ENCODE results near the gene TENM3. TPM values are rescaled to one million over a fixed set of nuclear protein-coding genes. Genes with fewer than 3 reads are reported as not detected.

Gene TENM3
- total and polyA plus RNA-seq, 10 of the 15 experiments (the other 5 are each of a cell fraction or from before 2014, with no cell fraction given) = 0.01 to 1.7 (median 0.08) TPM; not detected in 2

DNA sequence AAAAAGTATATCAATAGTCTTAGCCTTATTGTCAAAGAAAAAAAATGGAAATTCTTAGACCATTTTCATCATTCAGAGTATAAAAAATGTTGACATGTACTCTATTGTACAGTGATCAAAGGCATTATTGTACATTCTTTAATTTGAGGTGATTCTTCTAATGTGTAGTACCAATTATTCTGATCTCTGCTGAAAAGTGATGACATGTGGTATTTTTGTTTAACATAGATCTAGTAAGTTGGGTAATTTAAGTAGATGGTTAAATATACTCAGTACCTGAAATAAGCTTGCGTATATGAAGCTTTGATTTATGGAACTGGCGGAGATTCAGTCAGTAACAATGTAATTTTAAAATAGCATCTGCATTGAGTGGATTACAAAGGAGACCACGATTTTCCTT is 5.1 kb downstream of the TENM3 start:
- Histone ChIP-seq H4K20me1 (ENCODE audit: control insufficient read depth, insufficient read depth) (no peaks in the 10 kb centered on the region), H2AFZ (ENCODE audit: control insufficient read depth, low read depth, low read length) (no peak overlapping the region), H3K27ac (ENCODE audit: control insufficient read depth, insufficient read depth) (no peak overlapping the region), H3K36me3 (ENCODE audit: control insufficient read depth in 2 of 2, insufficient read depth in 2 of 2, low read length in 1 of 2) (no peaks in the 10 kb centered on the region), H3K9ac (ENCODE audit: control insufficient read depth, insufficient read depth, low read length) (no peak overlapping the region), H3K4me2 (ENCODE audit: control insufficient read depth, insufficient read depth) (no peak overlapping the region), H3K27me3 (replicated peaks in 1 of 2; ENCODE audit: control insufficient read depth in 2 of 2, insufficient read depth in 2 of 2, low read length in 1 of 2) (no peaks in the 10 kb centered on the region), H3K4me1 (ENCODE audit: control insufficient read depth, insufficient read depth, low read length) (no peaks in the 10 kb centered on the region), H3K9me3 (replicated peaks; ENCODE audit: control insufficient read depth, insufficient read depth, low read length) (no peaks in the 10 kb centered on the region), H3K4me3 (no peak overlapping the region), H3K79me2 (ENCODE audit: control insufficient read depth, insufficient read depth, low read length) (no peaks in the 10 kb centered on the region)
- POLR2A ChIA-PET = no interaction called here
- RAD21 ChIA-PET (ENCODE audit: unreplicated experiment) = no interaction called here
- CTCF ChIA-PET = no interaction called here
- FAIRE-seq = no peak
- TF ChIP-seq CBFB (IDR thresholded peaks at IDR 0.05; ENCODE audit: low read depth) (no peak), HDAC2 (IDR thresholded peaks at IDR 0.05) (no peak), TCF7 (IDR thresholded peaks at IDR 0.05; ENCODE audit: borderline replicate concordance) (no peak), NFXL1 (IDR thresholded peaks at IDR 0.05; ENCODE audit: borderline replicate concordance) (no peak), EP300 (IDR thresholded peaks at IDR 0.05; ENCODE audit: borderline replicate concordance in 1 of 2, control insufficient read depth in 1 of 2, low read depth in 2 of 2, low read length in 2 of 2) (no peak), ZNF207 (IDR thresholded peaks at IDR 0.05; ENCODE audit: borderline replicate concordance) (no peak), CREB1 (IDR thresholded peaks at IDR 0.05; ENCODE audit: low read depth) (no peak), RCOR1 (conservative IDR thresholded peaks at IDR 0.05; ENCODE audit: low read depth, low read length) (no peak), NRF1 (conservative IDR thresholded peaks at IDR 0.05; ENCODE audit: low read depth, low read length) (no peak), NR2F1 (conservative IDR thresholded peaks at IDR 0.05) (no peak)
- TF ChIP-seq, protein P1, sequence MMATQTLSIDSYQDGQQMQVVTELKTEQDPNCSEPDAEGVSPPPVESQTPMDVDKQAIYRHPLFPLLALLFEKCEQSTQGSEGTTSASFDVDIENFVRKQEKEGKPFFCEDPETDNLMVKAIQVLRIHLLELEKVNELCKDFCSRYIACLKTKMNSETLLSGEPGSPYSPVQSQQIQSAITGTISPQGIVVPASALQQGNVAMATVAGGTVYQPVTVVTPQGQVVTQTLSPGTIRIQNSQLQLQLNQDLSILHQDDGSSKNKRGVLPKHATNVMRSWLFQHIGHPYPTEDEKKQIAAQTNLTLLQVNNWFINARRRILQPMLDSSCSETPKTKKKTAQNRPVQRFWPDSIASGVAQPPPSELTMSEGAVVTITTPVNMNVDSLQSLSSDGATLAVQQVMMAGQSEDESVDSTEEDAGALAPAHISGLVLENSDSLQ (IDR thresholded peaks at IDR 0.05) = no peak
- TF ChIP-seq, protein P2, sequence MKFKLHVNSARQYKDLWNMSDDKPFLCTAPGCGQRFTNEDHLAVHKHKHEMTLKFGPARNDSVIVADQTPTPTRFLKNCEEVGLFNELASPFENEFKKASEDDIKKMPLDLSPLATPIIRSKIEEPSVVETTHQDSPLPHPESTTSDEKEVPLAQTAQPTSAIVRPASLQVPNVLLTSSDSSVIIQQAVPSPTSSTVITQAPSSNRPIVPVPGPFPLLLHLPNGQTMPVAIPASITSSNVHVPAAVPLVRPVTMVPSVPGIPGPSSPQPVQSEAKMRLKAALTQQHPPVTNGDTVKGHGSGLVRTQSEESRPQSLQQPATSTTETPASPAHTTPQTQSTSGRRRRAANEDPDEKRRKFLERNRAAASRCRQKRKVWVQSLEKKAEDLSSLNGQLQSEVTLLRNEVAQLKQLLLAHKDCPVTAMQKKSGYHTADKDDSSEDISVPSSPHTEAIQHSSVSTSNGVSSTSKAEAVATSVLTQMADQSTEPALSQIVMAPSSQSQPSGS (IDR thresholded peaks at IDR 0.05; ENCODE audit: low read length) = no peak
- TF ChIP-seq, protein P3, sequence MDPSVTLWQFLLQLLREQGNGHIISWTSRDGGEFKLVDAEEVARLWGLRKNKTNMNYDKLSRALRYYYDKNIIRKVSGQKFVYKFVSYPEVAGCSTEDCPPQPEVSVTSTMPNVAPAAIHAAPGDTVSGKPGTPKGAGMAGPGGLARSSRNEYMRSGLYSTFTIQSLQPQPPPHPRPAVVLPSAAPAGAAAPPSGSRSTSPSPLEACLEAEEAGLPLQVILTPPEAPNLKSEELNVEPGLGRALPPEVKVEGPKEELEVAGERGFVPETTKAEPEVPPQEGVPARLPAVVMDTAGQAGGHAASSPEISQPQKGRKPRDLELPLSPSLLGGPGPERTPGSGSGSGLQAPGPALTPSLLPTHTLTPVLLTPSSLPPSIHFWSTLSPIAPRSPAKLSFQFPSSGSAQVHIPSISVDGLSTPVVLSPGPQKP (IDR thresholded peaks at IDR 0.05; ENCODE audit: low read depth, low read length) = no peak
- WGBS (ENCODE audit: insufficient coverage, insufficient replicate concordance, low lambda C conversion rate, missing lambda C conversion rate) = 49% methylated on average over 3 of the region's 3 CpGs
- no TSS peak for BruUV-seq (replicated peaks)
- in situ Hi-C loops (cut with MboI) = no loop called here
- intact Hi-C loops (cut with micrococcal nuclease; ENCODE audit: unreplicated experiment) = no loop called here
- DNase-seq (ENCODE audit: low read depth, low spot score) = no peak
- no peak for ATAC-seq
- SMC1A ChIA-PET (ENCODE audit: uncharacterized antibody, unreplicated experiment) = no interaction called here

Measured in GM12878 (cell line).